ENCODE data around the gene KIF5C. TPM values are rescaled to one million over a fixed set of nuclear protein-coding genes. Genes with fewer than 3 reads are reported as not detected.

The KIF5C gene
- total RNA-seq, 2 experiments from 2014 or later: 8.1 to 22.2 TPM

- Histone ChIP-seq H3K9me3 (ENCODE audit: low read length) (no peaks in the 10 kb centered on the region), H4K20me1 (ENCODE audit: insufficient read depth, low read length) (no peaks in the 10 kb centered on the region), H2AFZ (ENCODE audit: low read length) (no peak overlapping the region), H3K4me1 (ENCODE audit: insufficient read depth, low read length, poor library complexity, severe bottlenecking) (peaks cover 30% of the 10 kb centered on the region), H3K79me2 (ENCODE audit: insufficient read depth, low read depth, low read length) (no peaks in the 10 kb centered on the region), H3K27ac (ENCODE audit: low read depth, low read length, poor library complexity, severe bottlenecking) (no peak overlapping the region), H3K4me2 (ENCODE audit: low read length) (0 out of 2 replicates have a peak overlapping the region, but pooled peaks have one; percentile 67), H3K9me2 (ENCODE audit: insufficient read depth, low read length) (no peaks in the 10 kb centered on the region), H3K4me3 (ENCODE audit: low read depth, low read length, poor library complexity, severe bottlenecking) (no peak overlapping the region), H3K36me3 (ENCODE audit: insufficient read depth, low read length) (no peaks in the 10 kb centered on the region; the same call in 1 of the 2 replicates)
- TF ChIP-seq EZH2phosphoT487 (IDR thresholded peaks at IDR 0.05; ENCODE audit: borderline replicate concordance, low read depth, low read length): no peak
- TF ChIP-seq, protein P1, sequence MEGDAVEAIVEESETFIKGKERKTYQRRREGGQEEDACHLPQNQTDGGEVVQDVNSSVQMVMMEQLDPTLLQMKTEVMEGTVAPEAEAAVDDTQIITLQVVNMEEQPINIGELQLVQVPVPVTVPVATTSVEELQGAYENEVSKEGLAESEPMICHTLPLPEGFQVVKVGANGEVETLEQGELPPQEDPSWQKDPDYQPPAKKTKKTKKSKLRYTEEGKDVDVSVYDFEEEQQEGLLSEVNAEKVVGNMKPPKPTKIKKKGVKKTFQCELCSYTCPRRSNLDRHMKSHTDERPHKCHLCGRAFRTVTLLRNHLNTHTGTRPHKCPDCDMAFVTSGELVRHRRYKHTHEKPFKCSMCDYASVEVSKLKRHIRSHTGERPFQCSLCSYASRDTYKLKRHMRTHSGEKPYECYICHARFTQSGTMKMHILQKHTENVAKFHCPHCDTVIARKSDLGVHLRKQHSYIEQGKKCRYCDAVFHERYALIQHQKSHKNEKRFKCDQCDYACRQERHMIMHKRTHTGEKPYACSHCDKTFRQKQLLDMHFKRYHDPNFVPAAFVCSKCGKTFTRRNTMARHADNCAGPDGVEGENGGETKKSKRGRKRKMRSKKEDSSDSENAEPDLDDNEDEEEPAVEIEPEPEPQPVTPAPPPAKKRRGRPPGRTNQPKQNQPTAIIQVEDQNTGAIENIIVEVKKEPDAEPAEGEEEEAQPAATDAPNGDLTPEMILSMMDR (conservative IDR thresholded peaks at IDR 0.05; ENCODE audit: low read length): no peak
- no peak for DNase-seq (ENCODE audit: low spot score)
- POLR2A ChIA-PET: interaction anchor here (0.7 to 1.1 kb wide), 6 partner anchors 9 to 186 kb away, joined by 3 to 5 read pairs (median 3); no protein-coding TSS in a partner anchor
- CTCF ChIA-PET (ENCODE audit: unreplicated experiment): no interaction called here
- BruUV-seq (replicated peaks): no TSS peak
- intact Hi-C loops (cut with micrococcal nuclease; ENCODE audit: unreplicated experiment): no loop called here
Observed at GRCh38 chr2:148899638-148900318, 24.8 kb downstream of the KIF5C start.

GRCh38 chr2:148900350-148900837 lies 25.4 kb downstream of the KIF5C start:
- Histone ChIP-seq H4K20me1 (ENCODE audit: insufficient read depth, low read length) (no peaks in the 10 kb centered on the region), H3K9me2 (ENCODE audit: insufficient read depth, low read length) (no peaks in the 10 kb centered on the region), H3K4me3 (ENCODE audit: low read depth, low read length, poor library complexity, severe bottlenecking) (peak overlapping the region; percentile 20), H3K9me3 (ENCODE audit: low read length) (no peaks in the 10 kb centered on the region), H3K27ac (ENCODE audit: low read depth, low read length, poor library complexity, severe bottlenecking) (peak overlapping the region; percentile 52), H3K79me2 (ENCODE audit: insufficient read depth, low read depth, low read length) (no peaks in the 10 kb centered on the region), H2AFZ (ENCODE audit: low read length) (no peak overlapping the region), H3K4me2 (ENCODE audit: low read length) (peak overlapping the region; percentile 67), H3K4me1 (ENCODE audit: insufficient read depth, low read length, poor library complexity, severe bottlenecking) (peaks cover 30% of the 10 kb centered on the region), H3K36me3 (ENCODE audit: insufficient read depth, low read length) (no peaks in the 10 kb centered on the region; the same call in 1 of the 2 replicates)
- BruUV-seq (replicated peaks): no TSS peak
- ChIA-PET CTCF (ENCODE audit: unreplicated experiment) (no interaction called here), POLR2A (interaction anchor here (0.6 to 1.2 kb wide), 9 partner anchors 9 to 895 kb away, joined by 3 read pairs; no protein-coding TSS in a partner anchor)
- DNase-seq (ENCODE audit: low spot score): no peak
- TF ChIP-seq, protein P1 (conservative IDR thresholded peaks at IDR 0.05; ENCODE audit: low read length): no peak
- TF ChIP-seq EZH2phosphoT487 (IDR thresholded peaks at IDR 0.05; ENCODE audit: borderline replicate concordance, low read depth, low read length): no peak
- intact Hi-C loops (cut with micrococcal nuclease; ENCODE audit: unreplicated experiment): no loop called here

DNA sequence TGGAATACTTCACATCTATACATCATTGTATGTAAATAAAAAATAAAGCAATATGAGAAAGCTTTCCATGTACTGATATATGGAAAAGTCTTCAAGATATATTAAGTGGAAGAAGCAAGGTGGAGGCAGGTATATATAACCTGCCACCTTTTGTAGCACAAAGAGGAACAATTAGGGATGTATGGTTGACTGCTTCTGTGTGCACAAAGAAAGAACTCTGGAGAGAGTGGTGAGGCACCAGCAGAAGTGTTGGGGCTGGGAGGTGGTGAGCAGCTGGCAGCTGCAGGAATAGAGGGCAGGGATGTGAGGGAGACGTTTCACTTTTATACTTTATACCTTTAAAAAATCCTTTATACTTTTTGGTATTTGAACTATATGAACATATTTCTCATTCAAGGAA lies 26.1 kb downstream of the KIF5C start:
- Histone ChIP-seq H3K9me3 (ENCODE audit: low read length) (peaks cover 4% of the 10 kb centered on the region; the same call in 1 of the 2 replicates), H3K9me2 (ENCODE audit: insufficient read depth, low read length) (no peaks in the 10 kb centered on the region), H2AFZ (ENCODE audit: low read length) (no peak overlapping the region), H4K20me1 (ENCODE audit: insufficient read depth, low read length) (no peaks in the 10 kb centered on the region), H3K4me1 (ENCODE audit: insufficient read depth, low read length, poor library complexity, severe bottlenecking) (peaks cover 33% of the 10 kb centered on the region), H3K4me3 (ENCODE audit: low read depth, low read length, poor library complexity, severe bottlenecking) (peak overlapping the region; percentile 20), H3K27ac (ENCODE audit: low read depth, low read length, poor library complexity, severe bottlenecking) (peak overlapping the region; percentile 52), H3K4me2 (ENCODE audit: low read length) (peak overlapping the region; percentile 67), H3K79me2 (ENCODE audit: insufficient read depth, low read depth, low read length) (no peaks in the 10 kb centered on the region), H3K36me3 (ENCODE audit: insufficient read depth, low read length) (peaks cover 3% of the 10 kb centered on the region; the same call in 1 of the 2 replicates)
- POLR2A ChIA-PET: interaction anchor here (0.6 to 1.4 kb wide), 5 partner anchors 11 to 895 kb away, joined by 3 to 5 read pairs (median 3); no protein-coding TSS in a partner anchor
- CTCF ChIA-PET (ENCODE audit: unreplicated experiment): no interaction called here
- peak; percentile 75 for DNase-seq (ENCODE audit: low spot score)
- TF ChIP-seq, protein P1 (conservative IDR thresholded peaks at IDR 0.05; ENCODE audit: low read length): no peak
- no peak for TF ChIP-seq EZH2phosphoT487 (IDR thresholded peaks at IDR 0.05; ENCODE audit: borderline replicate concordance, low read depth, low read length)
- intact Hi-C loops (cut with micrococcal nuclease; ENCODE audit: unreplicated experiment): no loop called here
- BruUV-seq (replicated peaks): no TSS peak

Measured in OCI-LY7 (cell line).